Endodermal cell (in vitro differentiated cells): ENCODE results near the gene FGF3. TPM values are rescaled to one million over a fixed set of nuclear protein-coding genes. Genes with fewer than 3 reads are reported as not detected.
A peak's percentile ranks its signal among the peaks of the same experiment; 100 is the strongest.

Experiments
- DNase-seq: peaks from one replicate; pipeline ENCODE4 v3.0.0-alpha.2; 2017
- H3K27ac ChIP-seq: 2 replicates; pipeline ENCODE4 v1.5.1; 2013; ENCODE audit warnings: mild to moderate bottlenecking, low read depth, low read length, moderate library complexity
- H3K27me3 ChIP-seq: 2 replicates; pipeline ENCODE4 v1.6.1; 2013; ENCODE audit warnings: mild to moderate bottlenecking, low read length, moderate library complexity; ENCODE audit not compliant: insufficient read depth, control insufficient read depth, poor library complexity, severe bottlenecking
- H3K36me3 ChIP-seq: 2 replicates; pipeline ENCODE4 v1.7.0; 2013; ENCODE audit warnings: mild to moderate bottlenecking, low read length, moderate library complexity; ENCODE audit not compliant: control insufficient read depth, insufficient read depth
- H3K4me1 ChIP-seq: one replicate; pipeline ENCODE4 v1.7.0; 2013; ENCODE audit warnings: low read length; ENCODE audit not compliant: control insufficient read depth, insufficient read depth
- H3K4me3 ChIP-seq: 2 replicates; pipeline ENCODE4 v1.5.1; 2013; ENCODE audit warnings: mild to moderate bottlenecking, low read length, moderate library complexity
- H3K9ac ChIP-seq: 2 replicates; pipeline ENCODE4 v1.6.1; 2013; ENCODE audit warnings: mild to moderate bottlenecking, low read length, moderate library complexity; ENCODE audit not compliant: poor library complexity, severe bottlenecking; ENCODE audit errors: extremely low read depth
- H3K9me3 ChIP-seq: 2 replicates; pipeline ENCODE4 v1.6.1; 2013; ENCODE audit warnings: mild to moderate bottlenecking, low read length, moderate library complexity; ENCODE audit not compliant: control insufficient read depth
- H3K27ac Mint-ChIP-seq: 2 replicates; pipeline ENCODE4 v1.8.0; 2020; ENCODE audit warnings: mixed read lengths
- H3K27me3 Mint-ChIP-seq: 2 replicates; pipeline ENCODE4 v1.8.0; 2021; ENCODE audit warnings: mild to moderate bottlenecking, mixed read lengths; ENCODE audit not compliant: insufficient read depth
- H3K36me3 Mint-ChIP-seq: 2 replicates; pipeline ENCODE4 v1.8.0; 2020; ENCODE audit warnings: low read depth, mixed read lengths
- H3K4me1 Mint-ChIP-seq: 2 replicates; pipeline ENCODE4 v1.8.0; 2020; ENCODE audit warnings: mixed read lengths
- H3K4me3 Mint-ChIP-seq: 2 replicates; pipeline ENCODE4 v1.8.0; 2020; ENCODE audit warnings: mild to moderate bottlenecking, moderate library complexity, mixed read lengths
- H3K9me3 Mint-ChIP-seq: 2 replicates; pipeline ENCODE4 v1.8.0; 2020; ENCODE audit warnings: mild to moderate bottlenecking, mixed read lengths
- CTCF ChIP-seq: fragments of 200-600 bp; sonication (generic); conservative IDR thresholded peaks from 2 replicates; pipeline ENCODE4 v1.5.0; 2021; ENCODE audit warnings: antibody characterized with exemption, mild to moderate bottlenecking
- WGBS, 2 experiments: methylation state at CpG; one replicate each; pipeline versions ENCODE4 v1.1.5 to v1.1.7; 2013; ENCODE audit warnings: missing lambda C conversion rate in 2 of 2, mixed read lengths in 1 of 2; ENCODE audit not compliant: insufficient coverage in 1 of 2, insufficient read length in 1 of 2; 5-methylcytosine and 5-hydroxymethylcytosine counted together
- total RNA-seq, 2 donors: library from RNA; stranded (reverse); fragmentation: NEBNext Ultra II Directional in 1 of 2; extraction: Animal tissue kit (Norgen Biotek cat#: 25700) in 1 of 2; gene quantifications; 2 replicates in 1 of 2; 3 replicates in 1 of 2; pipeline ENCODE4 v1.2.1, GENCODE V29; 2021

Gene FGF3
- total RNA-seq, 2 donors from 2014 or later, result not detected

- Histone ChIP-seq H3K27ac (no peak overlapping the region), H3K9me3 (no peaks in the 10 kb centered on the region), H3K36me3 (no peaks in the 10 kb centered on the region), H3K4me3 (no peak overlapping the region), H3K9ac (no peak overlapping the region), H3K4me1 (peaks cover 3% of the 10 kb centered on the region), H3K27me3 (peaks cover 71% of the 10 kb centered on the region)
- Mint-ChIP-seq H3K9me3 (peaks cover 2% of the 10 kb centered on the region), H3K4me3 (no peak overlapping the region), H3K27me3 (peaks cover 78% of the 10 kb centered on the region), H3K27ac (no peak overlapping the region), H3K36me3 (no peaks in the 10 kb centered on the region), H3K4me1 (no peaks in the 10 kb centered on the region)
- WGBS, 2 experiments, result 87 to 89% methylated on average over 14 to 17 of the region's 17 CpGs
- no peak for DNase-seq
- no peak for TF ChIP-seq CTCF
These were observed 2.4 kb upstream of the FGF3 start for GRCh38 chr11:69821511-69822040.

- H3K4me3 Mint-ChIP-seq, result no peak overlapping the region
- H3K36me3 Mint-ChIP-seq, result no peaks in the 10 kb centered on the region
- H3K27ac ChIP-seq, result no peak overlapping the region
- H3K9me3 ChIP-seq, result no peaks in the 10 kb centered on the region
- H3K27me3 ChIP-seq, result peaks cover 82% of the 10 kb centered on the region
- DNase-seq, result no peak
- H3K4me3 ChIP-seq, result no peak overlapping the region
- H3K9ac ChIP-seq, result no peak overlapping the region
- TF ChIP-seq CTCF, result no peak
- H3K9me3 Mint-ChIP-seq, result no peaks in the 10 kb centered on the region
- WGBS, 2 experiments, result 85 to 91% methylated on average over 4 to 5 of the region's 5 CpGs
- H3K36me3 ChIP-seq, result no peaks in the 10 kb centered on the region
- peaks cover 3% of the 10 kb centered on the region for H3K4me1 ChIP-seq
- peaks cover 83% of the 10 kb centered on the region for H3K27me3 Mint-ChIP-seq
- H3K4me1 Mint-ChIP-seq, result no peaks in the 10 kb centered on the region
- H3K27ac Mint-ChIP-seq, result no peak overlapping the region
These were observed 1.2 kb upstream of the FGF3 start for GRCh38 chr11:69820441-69820840.

GRCh38 chr11:69819541-69820070, 390 bp upstream of the FGF3 start:
- Histone ChIP-seq H3K27ac (no peak overlapping the region), H3K4me1 (peaks cover 3% of the 10 kb centered on the region), H3K4me3 (no peak overlapping the region), H3K9me3 (no peaks in the 10 kb centered on the region), H3K9ac (no peak overlapping the region), H3K27me3 (peaks cover 91% of the 10 kb centered on the region), H3K36me3 (no peaks in the 10 kb centered on the region)
- Mint-ChIP-seq H3K9me3 (no peaks in the 10 kb centered on the region), H3K27me3 (peaks cover 91% of the 10 kb centered on the region), H3K4me1 (no peaks in the 10 kb centered on the region), H3K27ac (no peak overlapping the region), H3K4me3 (peak overlapping the region; percentile 21), H3K36me3 (no peaks in the 10 kb centered on the region)
- no peak for TF ChIP-seq CTCF
- peak; percentile 73 for DNase-seq
- WGBS, 2 experiments, result 13 to 16% methylated on average over 27 to 40 of the region's 40 CpGs
